ENCODE data around the gene TTC28. TPM values are rescaled to one million over a fixed set of nuclear protein-coding genes. Genes with fewer than 3 reads are reported as not detected.
A peak's percentile ranks its signal among the peaks of the same experiment; 100 is the strongest.

Gene TTC28
- total and polyA plus RNA-seq, 8 donors = 31.1 to 44.2 (median 41.4) TPM

DNA sequence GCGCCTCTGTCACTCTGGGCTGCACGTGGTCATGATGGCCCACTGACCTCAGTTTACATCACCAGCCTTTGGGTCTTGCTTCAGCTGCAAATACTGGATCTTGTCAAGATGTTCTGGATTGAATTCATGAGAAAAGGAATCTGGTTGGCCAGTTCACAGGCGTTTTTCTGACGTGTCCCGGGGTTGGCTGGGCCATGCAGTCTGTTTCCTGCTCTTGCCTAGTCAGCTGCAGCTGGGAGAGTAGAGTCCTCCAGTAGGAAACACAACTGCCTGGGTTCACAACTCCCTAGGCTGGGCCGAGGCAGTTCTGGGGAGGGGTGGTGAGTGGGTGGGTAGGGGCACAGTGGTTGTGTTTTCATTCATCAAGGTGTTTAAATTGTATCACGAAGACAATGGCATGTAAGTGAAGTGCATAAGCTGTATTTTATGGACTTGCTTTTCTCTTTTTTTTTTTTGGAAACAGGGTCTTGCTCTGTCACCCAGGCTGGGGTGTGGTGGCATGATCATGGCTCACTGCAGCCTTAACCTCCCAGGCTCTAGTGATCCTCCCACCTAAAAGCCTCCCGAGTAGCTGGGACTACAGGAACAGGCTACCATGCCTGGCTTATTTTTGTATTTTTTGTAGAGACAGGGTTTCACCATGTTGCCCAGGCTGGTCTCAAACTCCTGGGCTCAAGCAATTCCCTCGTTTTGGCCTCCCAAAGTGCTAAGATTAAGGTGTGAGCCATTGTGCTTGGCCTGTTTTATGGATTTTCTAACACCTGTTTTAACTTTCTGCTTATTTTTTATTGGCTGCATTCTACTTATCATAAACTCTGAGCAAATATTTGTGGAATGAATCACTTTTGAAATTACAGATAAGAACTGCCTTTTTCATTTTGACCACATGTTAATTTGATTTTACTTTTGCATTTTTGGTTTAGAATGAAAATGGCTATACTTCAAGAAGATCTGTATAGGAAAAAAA is 706.6 kb downstream of the TTC28 start:
- no peaks in the 10 kb centered on the region for H3K4me1 ChIP-seq
- DNase-seq = no peak
- intact Hi-C loops (cut with DNase I) = no loop called here
- H3K27me3 ChIP-seq = no peaks in the 10 kb centered on the region
- H3K9me3 ChIP-seq = peaks cover 0 to 12% of the 10 kb centered on the region in 2 donors
- TF ChIP-seq, protein P1, sequence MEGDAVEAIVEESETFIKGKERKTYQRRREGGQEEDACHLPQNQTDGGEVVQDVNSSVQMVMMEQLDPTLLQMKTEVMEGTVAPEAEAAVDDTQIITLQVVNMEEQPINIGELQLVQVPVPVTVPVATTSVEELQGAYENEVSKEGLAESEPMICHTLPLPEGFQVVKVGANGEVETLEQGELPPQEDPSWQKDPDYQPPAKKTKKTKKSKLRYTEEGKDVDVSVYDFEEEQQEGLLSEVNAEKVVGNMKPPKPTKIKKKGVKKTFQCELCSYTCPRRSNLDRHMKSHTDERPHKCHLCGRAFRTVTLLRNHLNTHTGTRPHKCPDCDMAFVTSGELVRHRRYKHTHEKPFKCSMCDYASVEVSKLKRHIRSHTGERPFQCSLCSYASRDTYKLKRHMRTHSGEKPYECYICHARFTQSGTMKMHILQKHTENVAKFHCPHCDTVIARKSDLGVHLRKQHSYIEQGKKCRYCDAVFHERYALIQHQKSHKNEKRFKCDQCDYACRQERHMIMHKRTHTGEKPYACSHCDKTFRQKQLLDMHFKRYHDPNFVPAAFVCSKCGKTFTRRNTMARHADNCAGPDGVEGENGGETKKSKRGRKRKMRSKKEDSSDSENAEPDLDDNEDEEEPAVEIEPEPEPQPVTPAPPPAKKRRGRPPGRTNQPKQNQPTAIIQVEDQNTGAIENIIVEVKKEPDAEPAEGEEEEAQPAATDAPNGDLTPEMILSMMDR (IDR thresholded peaks at IDR 0.05) = no peak
- ATAC-seq = peak; percentile 33
- no peak overlapping the region for H3K4me3 ChIP-seq
- H3K27ac ChIP-seq = no peak overlapping the region
- no peaks in the 10 kb centered on the region for H3K36me3 ChIP-seq

DNA sequence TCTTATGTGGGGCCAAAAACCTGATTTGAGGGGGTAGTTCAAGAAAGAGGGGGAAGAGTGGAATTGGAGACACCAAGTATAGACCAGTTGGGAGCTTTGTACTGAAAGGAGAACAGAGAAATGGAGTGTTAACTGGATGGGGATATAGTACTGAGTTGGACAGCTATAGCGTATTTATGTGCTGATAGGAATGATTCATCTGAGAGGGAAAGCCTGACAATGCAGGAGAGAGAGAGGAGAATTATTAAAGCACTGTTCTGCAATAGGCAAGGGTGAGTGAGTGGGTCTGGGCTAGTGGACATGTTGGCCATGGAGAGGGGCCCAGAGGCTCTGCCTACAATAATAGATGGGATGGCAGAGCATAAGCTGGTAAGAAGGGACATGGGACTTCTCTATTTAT is 707.7 kb downstream of the TTC28 start:
- no peak overlapping the region for H3K27ac ChIP-seq
- TF ChIP-seq, protein P1 (IDR thresholded peaks at IDR 0.05) = no peak
- ATAC-seq (no peak), DNase-seq (no peak)
- no peaks in the 10 kb centered on the region for H3K4me1 ChIP-seq
- no peak overlapping the region for H3K4me3 ChIP-seq
- intact Hi-C loops (cut with DNase I) = no loop called here
- H3K36me3 ChIP-seq = no peaks in the 10 kb centered on the region
- peaks cover 0 to 12% of the 10 kb centered on the region in 2 donors for H3K9me3 ChIP-seq
- H3K27me3 ChIP-seq = no peaks in the 10 kb centered on the region

DNA sequence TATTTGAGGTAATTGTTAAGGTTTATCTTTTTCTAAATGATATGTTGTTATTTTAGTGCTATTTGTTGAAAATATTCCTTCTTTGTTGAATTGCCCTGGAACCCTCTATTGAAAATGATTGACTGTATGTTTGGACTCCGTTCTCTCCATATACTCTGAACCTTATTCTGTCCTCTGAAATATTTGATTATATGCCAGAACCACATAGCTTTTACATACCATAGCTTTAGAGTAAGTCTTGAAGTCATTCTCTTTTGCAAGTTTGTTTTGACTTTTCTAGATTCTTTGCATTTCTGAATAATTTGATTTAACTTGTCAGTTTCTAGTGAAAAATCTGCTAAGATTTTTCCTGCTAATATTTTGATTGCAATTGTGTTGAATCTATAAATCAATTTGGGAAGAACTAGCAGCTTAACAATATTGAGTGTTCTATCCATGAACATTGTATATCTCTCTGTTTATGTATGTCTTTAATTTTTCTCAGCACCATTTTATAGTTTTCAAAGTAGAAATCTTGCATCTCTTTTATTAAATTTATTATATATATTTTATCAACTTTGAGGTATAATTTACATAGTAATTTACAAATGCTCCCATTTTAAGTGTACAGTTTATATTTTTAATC is 708.9 kb downstream of the TTC28 start:
- DNase-seq (no peak), ATAC-seq (no peak)
- Histone ChIP-seq H3K4me1 (no peaks in the 10 kb centered on the region), H3K4me3 (no peak overlapping the region), H3K27me3 (no peaks in the 10 kb centered on the region), H3K36me3 (no peaks in the 10 kb centered on the region), H3K27ac (no peak overlapping the region), H3K9me3 (peaks cover 0 to 12% of the 10 kb centered on the region in 2 donors)
- TF ChIP-seq, protein P1 (IDR thresholded peaks at IDR 0.05) = no peak
- intact Hi-C loops (cut with DNase I) = no loop called here

DNA sequence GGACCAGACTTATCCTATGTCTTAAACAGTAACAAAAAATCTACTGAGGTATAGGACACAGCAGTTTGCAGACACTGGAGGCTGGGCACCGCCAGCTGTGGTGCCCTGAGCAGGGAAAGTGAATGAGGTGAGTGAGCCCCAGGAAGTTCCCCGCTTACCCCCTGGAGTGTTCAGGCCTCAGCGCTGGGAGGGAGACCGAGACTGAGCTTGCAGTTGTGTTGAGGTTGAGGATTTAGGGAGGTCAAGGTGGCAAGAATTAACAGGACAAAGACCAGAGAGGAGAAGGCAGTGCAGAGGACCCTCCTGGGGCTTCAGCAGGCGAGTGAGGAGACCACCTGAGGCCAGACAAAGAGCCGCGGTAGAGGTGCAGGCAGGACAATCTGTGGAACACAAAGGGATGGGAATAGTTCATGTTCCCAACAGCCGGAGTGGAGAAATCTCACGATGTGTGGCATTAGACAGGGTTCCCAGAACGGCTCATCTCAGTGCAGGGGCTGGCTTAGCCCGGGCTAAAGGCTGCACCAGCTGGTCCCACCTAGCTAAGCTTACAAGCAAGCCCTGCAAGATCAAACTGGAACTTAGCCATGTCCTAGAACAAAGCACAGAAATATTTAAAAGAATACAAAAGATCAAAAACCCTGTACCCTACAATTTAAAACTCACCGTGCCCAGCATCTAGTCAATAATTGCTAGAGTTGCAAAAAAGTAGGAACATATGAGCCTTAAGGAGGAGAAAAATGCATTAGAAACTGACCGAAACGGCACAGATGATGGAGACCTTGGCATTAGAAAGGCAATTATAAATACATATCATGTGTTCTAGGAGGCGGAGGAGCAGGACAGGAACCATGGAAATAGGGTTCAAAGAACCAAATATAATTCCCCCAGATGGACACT is 713.2 kb downstream of the TTC28 start:
- peaks cover 0 to 10% of the 10 kb centered on the region in 2 donors for H3K4me1 ChIP-seq
- H3K4me3 ChIP-seq = no peak overlapping the region
- H3K27ac ChIP-seq = no peak overlapping the region
- intact Hi-C loops (cut with DNase I) = no loop called here
- TF ChIP-seq, protein P1 (IDR thresholded peaks at IDR 0.05) = no peak
- H3K9me3 ChIP-seq = peaks cover 0 to 12% of the 10 kb centered on the region in 2 donors
- no peaks in the 10 kb centered on the region for H3K36me3 ChIP-seq
- ATAC-seq (no peak), DNase-seq (no peak)
- no peaks in the 10 kb centered on the region for H3K27me3 ChIP-seq

All from left lung (tissue), 10 donors.